NCI-H510A (cell line): Measurements from ENCODE around the gene SLC35F4.

Experiments used
- DNase-seq: peaks from one replicate; lab custom pipeline; 2025; lab: John Stamatoyannopoulos, UW

SLC35F4 gene

DNA sequence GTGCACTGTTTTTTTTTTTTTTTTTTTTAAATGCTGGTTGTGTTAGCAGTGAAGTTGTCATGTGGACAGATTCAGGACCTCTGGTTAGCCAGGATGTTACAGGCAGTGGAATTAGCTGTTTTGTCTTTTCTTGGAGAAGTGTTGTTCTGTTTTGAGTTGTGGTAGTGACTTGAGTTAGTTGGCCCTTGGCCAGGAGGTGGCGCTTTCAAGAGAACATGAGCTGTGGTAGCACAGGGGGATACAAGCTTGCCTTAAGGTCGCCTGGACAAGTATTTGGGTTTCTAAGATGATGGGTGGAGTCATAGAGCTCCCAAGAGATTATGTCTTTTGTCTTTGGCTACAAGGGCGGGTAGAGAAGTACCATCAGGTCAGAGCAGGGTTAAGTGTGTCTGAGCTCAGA is 338.9 kb downstream of the SLC35F4 start:
- DNase-seq: no peak

DNA sequence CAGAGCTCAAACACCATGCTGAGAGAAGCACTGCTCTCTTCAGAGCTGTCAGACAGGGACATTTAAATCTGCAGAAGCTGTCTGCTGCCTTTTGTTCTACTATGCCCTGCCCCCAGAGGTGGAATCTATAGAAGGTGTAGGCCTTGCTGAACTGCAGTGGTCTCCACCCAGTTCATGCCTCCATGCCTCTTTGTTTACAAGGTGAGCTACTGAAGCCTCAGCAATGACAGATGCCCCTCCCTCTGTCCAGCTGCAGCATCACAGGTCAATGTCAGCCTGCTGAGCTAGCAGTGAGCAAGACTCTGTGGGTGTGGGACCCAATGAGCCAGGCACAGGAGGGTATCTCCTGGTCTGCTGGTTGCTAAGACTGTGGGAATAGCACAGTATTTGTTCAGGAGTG is 346.8 kb downstream of the SLC35F4 start:
- DNase-seq: no peak
